GM19035 (cell line): Measurements from ENCODE around the gene PCSK1.
"Not testable (repeated sequence)": the region's sequence is repeated elsewhere in the genome, so short reads cannot be mapped to it uniquely, and the experiment has no call there.

Experiments
- ATAC-seq: cut with Tn5 transposase; IDR thresholded peaks from one replicate; pipeline ENCODE4 v1.9.1; 2021; ENCODE audit not compliant: unreplicated experiment

The PCSK1 gene

GRCh38 chr5:96427824-96428223 lies 5.2 kb downstream of the PCSK1 start:
- ATAC-seq: no peak

- no peak for ATAC-seq
Measured at GRCh38 chr5:96426831-96427230, 6.2 kb downstream of the PCSK1 start.

GRCh38 chr5:96425443-96425842 lies 7.6 kb downstream of the PCSK1 start:
- no peak for ATAC-seq

GRCh38 chr5:96415897-96416296 lies 17.2 kb downstream of the PCSK1 start:
- ATAC-seq: no peak

- ATAC-seq: no peak
Measured at GRCh38 chr5:96412868-96413449, 20.1 kb downstream of the PCSK1 start.

GRCh38 chr5:96410013-96410412 lies 23.0 kb downstream of the PCSK1 start:
- no peak for ATAC-seq

GRCh38 chr5:96408841-96409538 lies 24.1 kb downstream of the PCSK1 start:
- ATAC-seq: no peak

GRCh38 chr5:96408210-96408777 lies 24.8 kb downstream of the PCSK1 start:
- no peak for ATAC-seq

GRCh38 chr5:96407436-96407835 lies 25.6 kb downstream of the PCSK1 start:
- ATAC-seq: no peak

GRCh38 chr5:96404191-96404867 lies 28.7 kb downstream of the PCSK1 start:
- ATAC-seq: no peak

GRCh38 chr5:96402500-96402899 lies 30.5 kb downstream of the PCSK1 start:
- no peak for ATAC-seq

GRCh38 chr5:96396878-96397277 lies 36.2 kb downstream of the PCSK1 start:
- no peak for ATAC-seq

GRCh38 chr5:96395295-96395694 lies 37.8 kb downstream of the PCSK1 start:
- not testable (repeated sequence) for ATAC-seq

- ATAC-seq: no peak
Measured at GRCh38 chr5:96391921-96392320, 41.1 kb downstream of the PCSK1 start.

- ATAC-seq: no peak
Measured at GRCh38 chr5:96388176-96388575, 44.9 kb downstream of the PCSK1 start.

GRCh38 chr5:96387616-96388015 lies 45.4 kb downstream of the PCSK1 start:
- ATAC-seq: no peak

GRCh38 chr5:96385538-96385937 lies 47.5 kb downstream of the PCSK1 start:
- no peak for ATAC-seq

GRCh38 chr5:96384353-96384752 lies 48.7 kb downstream of the PCSK1 start:
- ATAC-seq: no peak

GRCh38 chr5:96381526-96381925 lies 51.5 kb downstream of the PCSK1 start:
- ATAC-seq: no peak

GRCh38 chr5:96379896-96380295 lies 53.2 kb downstream of the PCSK1 start:
- ATAC-seq: no peak

- ATAC-seq: no peak
Measured at GRCh38 chr5:96377597-96377996, 55.5 kb downstream of the PCSK1 start.

GRCh38 chr5:96377167-96377566 lies 55.9 kb downstream of the PCSK1 start:
- no peak for ATAC-seq
